GM21723 (cell line): ENCODE data around the gene MRPL21.

Source experiments
- ATAC-seq: cut with Tn5 transposase; IDR thresholded peaks from one replicate; pipeline ENCODE4 v1.9.1; 2021; ENCODE audit warnings: mild to moderate bottlenecking, moderate library complexity; ENCODE audit not compliant: unreplicated experiment

MRPL21 gene

DNA sequence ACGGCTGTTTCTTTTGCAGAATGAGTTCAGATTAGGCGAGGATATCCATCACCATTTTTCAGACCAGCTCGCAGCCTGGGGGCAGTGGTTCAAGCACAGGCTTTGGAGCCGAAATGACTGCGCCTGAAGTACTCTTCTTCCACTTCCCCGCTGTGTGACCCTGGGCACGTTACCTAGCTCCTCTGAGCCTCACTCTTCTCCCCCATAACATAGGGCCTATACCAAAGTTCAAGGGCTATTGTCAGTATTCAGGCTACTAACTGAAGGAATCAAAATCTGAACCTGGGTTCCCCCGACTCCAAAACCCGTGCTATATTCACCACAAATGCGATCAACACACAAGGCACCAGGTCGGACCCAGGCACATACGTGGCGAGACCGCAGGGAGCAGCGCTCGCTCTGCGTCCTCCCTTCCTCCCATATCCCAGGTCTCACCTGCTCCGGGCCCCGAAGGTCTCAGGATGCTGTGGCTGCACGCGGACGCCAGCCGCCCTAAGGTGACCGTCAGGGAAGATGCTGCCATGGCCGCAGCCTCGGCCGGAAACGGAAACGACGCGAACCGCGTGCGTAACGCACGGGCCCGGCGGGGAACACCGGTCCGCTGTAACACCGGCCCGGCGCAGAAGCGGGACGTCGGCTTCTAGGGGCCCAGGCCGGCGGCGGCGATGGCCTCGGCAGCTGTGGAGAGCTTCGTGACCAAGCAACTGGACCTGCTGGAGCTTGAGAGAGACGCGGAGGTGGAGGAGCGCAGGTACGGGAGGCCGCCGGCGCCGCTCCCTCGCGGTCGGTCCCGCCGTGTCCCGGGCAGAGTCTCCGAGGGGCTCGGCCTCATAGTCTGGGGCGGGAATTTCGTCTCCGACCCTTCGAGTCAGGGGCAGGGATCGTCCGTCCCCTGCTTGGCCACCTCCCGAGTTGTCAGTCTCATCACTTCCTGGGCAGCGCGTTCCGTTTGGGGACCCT lies at the start of gene MRPL21, which contains the start of gene IGHMBP2:
MRPL21 (minus strand) TSS at position 545 of the 960 bp plus-strand sequence; CDS start at position 523, 22 bp downstream.
IGHMBP2 (plus strand) TSS at position 604 of the 960 bp plus-strand sequence; CDS start at position 666, 62 bp downstream.
- peak; percentile 88 for ATAC-seq

DNA sequence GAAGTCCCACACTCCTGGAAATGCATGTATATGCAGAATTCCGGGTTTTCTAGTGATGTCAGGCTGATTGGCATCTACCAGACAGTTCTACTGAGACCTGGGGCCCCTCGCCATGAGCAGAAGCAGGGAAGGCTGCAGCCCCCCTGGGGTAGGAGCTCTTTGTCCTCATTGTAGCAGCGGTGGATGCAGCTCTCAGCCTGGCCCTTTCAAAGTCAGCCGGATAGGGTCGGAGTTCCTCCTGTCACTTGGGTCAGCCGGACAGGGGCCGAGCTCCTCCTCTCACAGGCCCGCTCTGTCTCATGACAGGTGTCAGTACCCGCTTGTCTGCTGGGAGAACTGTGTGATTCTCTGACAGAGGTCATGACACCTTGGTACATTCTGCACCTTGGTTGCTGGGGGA lies 47.1 kb upstream of the MRPL21 start:
- no peak for ATAC-seq

DNA sequence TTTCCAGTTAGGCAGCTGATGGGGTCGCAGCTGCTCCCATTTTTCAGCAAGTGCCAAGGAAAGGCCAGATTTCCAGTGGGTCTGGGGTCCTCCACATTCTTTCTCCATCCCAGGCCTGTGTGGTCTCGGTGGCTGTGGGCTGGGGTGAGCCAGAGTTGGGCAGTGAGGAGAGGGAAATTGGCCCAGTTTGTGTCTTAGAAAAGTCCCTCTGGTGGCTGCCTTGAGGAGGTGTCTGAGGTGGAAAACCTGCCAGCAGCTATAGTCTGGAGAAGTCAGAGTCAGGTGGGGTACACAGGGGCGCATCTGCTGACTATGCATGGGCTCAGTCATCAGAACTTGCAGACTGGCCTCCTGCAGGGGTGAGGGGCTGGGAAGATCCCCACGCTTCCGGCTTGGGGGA lies 46.6 kb upstream of the MRPL21 start:
- ATAC-seq: no peak

DNA sequence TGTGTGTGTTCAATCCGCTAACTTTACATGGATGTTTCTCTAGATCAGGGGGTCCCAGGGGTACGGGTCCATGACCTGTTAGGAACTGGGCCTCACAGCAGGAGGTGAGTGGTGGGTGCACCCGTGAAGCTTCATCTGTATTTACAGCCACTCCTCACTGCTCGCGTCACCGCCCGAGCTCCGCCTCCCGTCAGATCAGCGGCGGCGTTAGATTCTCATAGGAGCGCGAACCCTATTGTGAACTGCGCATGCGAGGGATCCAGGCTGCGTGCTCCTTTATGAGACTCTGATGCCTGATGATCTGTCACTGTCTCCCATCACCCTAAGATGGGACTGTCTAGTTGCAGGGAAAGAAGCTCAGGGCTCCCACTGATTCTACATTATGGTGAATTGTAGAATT lies 45.3 kb upstream of the MRPL21 start:
- ATAC-seq: no peak

DNA sequence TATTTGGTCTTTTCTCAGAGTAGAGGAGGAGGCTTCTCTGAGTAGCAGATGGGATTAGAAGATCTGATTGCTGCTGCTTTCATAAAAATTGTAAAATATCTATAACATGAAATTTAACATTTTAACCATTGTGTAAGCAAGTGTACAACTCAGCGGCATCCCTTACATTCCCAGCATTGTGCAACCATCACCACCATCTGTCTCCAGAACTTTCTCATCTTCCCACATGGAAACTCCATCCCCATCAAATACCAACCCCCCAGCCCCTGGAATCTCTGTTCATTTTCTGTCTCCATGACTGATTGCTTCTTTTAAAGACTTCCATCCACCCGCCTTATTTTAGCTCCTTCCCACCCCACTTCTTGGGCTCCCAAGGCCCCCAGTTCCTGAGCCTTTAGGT lies 44.9 kb upstream of the MRPL21 start:
- ATAC-seq: no peak

GRCh38 chr11:68947151-68947550 lies 43.5 kb upstream of the MRPL21 start:
- ATAC-seq: no peak

DNA sequence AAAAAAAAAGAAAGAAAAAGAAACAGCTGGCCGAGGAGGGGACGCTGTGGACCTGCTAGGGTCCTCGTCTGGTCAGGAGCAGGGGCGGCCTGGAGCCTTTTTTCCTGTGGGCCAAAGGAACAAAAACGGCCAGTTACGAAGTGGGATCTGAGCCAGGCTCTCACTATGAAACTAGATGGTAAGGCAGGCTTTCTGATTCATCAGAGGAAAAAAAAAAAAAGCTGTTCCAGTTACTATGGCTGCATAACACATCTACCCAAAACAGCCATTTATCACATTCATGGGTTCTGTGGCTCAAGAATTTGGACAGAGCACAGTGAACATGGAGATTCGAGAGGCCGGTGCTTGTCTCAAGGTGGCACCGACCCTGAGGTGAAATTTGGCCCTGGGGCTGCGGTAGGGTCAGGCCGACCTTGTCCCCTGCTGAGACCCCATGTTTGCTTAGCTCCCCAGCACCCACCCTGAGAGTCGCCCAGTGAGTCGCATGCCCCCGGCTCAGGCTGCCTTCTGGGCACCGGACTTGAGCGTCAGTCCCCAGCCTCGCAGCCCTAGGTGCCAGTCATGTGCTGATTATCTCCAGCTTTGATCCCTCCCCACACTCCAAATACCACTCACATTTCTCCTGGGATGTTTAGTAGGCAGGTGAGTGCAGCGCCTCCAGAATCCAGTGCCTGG lies 42.9 kb upstream of the MRPL21 start:
- ATAC-seq: no peak

GRCh38 chr11:68942751-68943271 lies 39.2 kb upstream of the MRPL21 start:
- ATAC-seq: no peak

- no peak for ATAC-seq
These were observed 38.5 kb upstream of the MRPL21 start for GRCh38 chr11:68942095-68942620.

GRCh38 chr11:68941324-68942094 lies 37.9 kb upstream of the MRPL21 start:
- ATAC-seq: no peak

GRCh38 chr11:68940651-68941323 lies 37.2 kb upstream of the MRPL21 start:
- no peak for ATAC-seq

DNA sequence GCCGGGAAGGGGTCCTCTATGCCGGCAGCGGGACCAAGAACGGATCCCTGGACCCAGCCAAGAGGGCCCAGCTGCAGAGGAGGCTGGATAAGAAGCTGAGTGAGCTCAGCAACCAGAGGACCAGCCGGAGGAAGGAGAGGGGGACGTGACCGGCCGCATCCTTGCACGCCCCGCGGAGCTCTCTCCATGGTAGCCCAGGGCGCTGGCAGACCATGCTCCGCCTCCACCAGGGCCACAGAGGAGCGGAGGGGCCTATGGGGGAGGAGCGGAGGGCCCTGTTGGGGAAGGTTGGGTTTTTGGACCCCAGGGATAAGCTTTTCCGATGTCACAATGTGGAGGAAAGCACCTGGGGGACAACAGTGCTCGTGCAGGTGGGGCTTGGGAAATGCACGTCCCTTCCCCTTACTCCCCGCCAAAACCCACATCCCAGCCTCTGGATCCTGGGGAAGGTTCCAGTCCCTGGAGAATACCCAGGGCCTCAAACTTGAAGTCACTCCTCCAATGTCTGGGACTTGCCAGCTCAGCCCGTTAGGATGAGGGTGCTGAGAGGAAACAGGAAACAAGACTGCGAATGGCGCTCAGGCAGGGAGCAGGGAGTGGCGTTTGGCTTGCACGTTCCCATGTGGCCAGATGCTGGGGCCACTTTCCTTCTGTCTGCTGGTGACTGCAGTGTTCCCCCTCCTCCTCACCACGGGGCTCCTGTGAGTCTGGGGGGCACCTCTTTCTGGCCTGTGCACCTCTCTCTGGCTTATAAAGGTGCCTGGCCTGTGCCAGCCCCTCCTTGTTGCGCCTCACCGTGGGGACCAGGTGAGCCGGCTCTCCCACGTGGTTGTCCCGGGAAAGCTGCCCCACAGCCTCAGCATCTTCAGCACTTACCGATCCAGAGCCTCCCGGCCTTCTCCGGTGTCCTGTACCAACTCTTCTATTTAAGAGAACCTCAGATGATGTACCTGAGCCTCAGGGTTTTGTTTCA lies 36.2 kb upstream of the MRPL21 start:
- ATAC-seq: no peak

- ATAC-seq: no peak
These were observed 35.4 kb upstream of the MRPL21 start for GRCh38 chr11:68938816-68939582.

GRCh38 chr11:68938088-68938487 lies 34.5 kb upstream of the MRPL21 start:
- no peak for ATAC-seq

- no peak for ATAC-seq
These were observed 33.3 kb upstream of the MRPL21 start for GRCh38 chr11:68936676-68937620.

DNA sequence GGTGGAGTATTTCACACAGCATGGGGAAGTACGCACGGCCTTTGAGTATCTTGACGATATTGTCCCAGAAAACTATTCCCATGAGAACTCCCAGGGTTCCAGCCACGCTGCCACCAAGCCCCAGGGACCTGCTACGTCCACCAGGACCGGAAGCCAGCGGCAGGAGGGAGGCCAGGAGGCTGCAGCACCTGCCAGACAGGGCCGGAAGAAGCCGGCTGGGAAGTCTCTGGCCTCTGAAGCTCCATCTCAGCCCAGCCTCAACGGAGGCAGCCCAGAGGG lies 32.7 kb upstream of the MRPL21 start:
- no peak for ATAC-seq
